Measurements from ENCODE around the gene ESR1.
"Not testable (repeated sequence)": the region's sequence is repeated elsewhere in the genome, so short reads cannot be mapped to it uniquely, and the experiment has no call there.

Gene ESR1

DNA sequence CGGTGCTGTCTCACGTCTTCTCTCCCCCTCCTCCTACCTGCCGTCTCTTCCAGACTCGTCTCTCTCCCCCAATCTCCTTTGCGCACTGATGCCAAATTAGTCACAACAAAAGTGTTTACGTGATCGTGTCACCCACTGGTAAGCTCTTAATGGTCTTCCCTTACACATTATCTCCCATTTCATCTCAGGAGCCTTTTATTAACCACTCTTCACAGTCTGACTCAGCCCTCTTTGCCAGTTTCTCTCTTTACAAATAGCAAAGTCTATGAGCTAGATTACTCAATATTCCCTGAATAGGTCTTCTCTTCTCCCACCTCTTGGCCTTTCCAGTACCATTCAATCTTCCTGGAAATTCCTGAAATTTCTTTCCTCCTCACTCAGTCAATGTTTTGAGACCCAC, 247.0 kb downstream of the ESR1 start:
- H3K9me3 Mint-ChIP-seq = no peaks in the 10 kb centered on the region
- peaks cover 9% of the 10 kb centered on the region for H3K27me3 Mint-ChIP-seq (ENCODE audit: low read depth)
- H3K4me1 Mint-ChIP-seq (ENCODE audit: low read depth) = peaks cover 2% of the 10 kb centered on the region
- no peak overlapping the region for H3K4me3 Mint-ChIP-seq
- no peaks in the 10 kb centered on the region for H3K36me3 Mint-ChIP-seq (ENCODE audit: low read depth)
- no peak overlapping the region for H3K27ac Mint-ChIP-seq

DNA sequence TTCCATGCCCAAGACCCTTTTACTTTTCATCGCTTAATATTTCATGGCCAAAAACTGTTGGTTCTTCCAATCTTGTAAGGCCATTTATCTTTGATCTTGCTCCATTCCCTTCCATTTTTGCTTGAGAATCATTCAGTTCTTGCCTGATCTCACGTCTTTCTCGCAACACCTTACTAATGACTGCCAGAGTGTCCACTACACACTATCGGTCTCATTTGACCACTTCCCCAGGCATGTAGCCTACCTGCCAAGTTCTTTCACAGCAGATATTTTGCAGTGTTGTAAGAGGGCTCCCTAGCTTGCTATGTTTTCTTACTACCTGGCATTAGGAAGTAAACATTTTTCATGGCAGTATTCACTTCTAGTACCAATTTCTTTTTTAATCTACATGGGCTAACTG, 248.0 kb downstream of the ESR1 start:
- Mint-ChIP-seq H3K4me1 (ENCODE audit: low read depth) (peaks cover 2% of the 10 kb centered on the region), H3K36me3 (ENCODE audit: low read depth) (no peaks in the 10 kb centered on the region), H3K9me3 (no peaks in the 10 kb centered on the region), H3K27me3 (ENCODE audit: low read depth) (peaks cover 11% of the 10 kb centered on the region), H3K27ac (no peak overlapping the region), H3K4me3 (no peak overlapping the region)

DNA sequence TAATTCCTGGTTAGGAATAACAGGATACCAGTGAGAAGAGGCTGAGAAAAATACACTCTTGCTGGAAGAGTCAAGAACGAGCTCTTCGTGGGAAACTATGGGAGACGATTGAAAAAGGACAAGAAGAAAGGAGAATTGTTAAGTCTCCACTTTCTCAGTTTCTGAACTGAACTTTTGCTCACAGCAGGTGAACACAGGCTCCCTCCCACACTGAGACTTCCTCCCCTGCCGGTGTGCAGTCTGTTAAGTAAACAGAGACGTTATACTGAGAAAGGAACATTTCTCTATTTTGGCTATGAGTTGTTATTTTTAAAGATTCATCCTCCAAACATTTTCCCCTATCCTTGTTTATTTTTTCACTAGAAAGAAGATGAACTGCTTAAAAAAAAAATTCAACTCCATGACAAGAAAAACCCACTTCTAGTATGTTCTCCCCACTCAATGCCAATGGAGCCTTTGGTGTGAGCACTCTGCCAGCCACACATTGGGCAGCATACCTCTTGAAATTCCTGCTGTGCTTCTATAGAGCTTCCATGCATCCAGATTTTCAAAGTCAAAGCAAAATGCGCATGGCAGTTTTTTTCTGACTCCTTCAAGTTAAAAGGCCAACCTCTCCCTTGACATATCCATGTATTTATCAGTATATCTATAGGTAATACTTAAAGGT, 250.5 kb downstream of the ESR1 start:
- Mint-ChIP-seq H3K9me3 (no peaks in the 10 kb centered on the region), H3K36me3 (ENCODE audit: low read depth) (no peaks in the 10 kb centered on the region), H3K4me3 (no peak overlapping the region), H3K27me3 (ENCODE audit: low read depth) (peaks cover 8% of the 10 kb centered on the region), H3K4me1 (ENCODE audit: low read depth) (peaks cover 2% of the 10 kb centered on the region), H3K27ac (no peak overlapping the region)

DNA sequence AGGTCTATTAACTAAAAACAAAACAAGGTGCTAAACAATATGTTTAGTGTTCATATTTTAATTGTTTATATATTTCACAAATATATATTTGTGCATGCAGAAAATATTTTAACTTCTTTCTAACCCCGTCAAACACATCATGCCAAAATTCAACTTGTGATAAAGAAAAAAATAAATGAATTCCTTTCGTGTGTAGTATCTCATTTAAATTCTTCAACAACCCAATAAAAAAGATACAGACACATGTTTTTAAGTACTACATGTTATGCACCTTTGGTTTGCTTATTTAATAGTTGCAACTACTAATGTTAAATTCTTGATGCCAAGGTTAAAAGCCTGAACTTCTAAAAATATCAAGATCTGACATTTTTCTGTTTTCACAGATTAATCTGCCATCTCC, 252.4 kb downstream of the ESR1 start:
- Mint-ChIP-seq H3K4me3 (no peak overlapping the region), H3K27me3 (ENCODE audit: low read depth) (peaks cover 8% of the 10 kb centered on the region), H3K4me1 (ENCODE audit: low read depth) (peaks cover 2% of the 10 kb centered on the region), H3K9me3 (no peaks in the 10 kb centered on the region), H3K36me3 (ENCODE audit: low read depth) (no peaks in the 10 kb centered on the region), H3K27ac (no peak overlapping the region)

DNA sequence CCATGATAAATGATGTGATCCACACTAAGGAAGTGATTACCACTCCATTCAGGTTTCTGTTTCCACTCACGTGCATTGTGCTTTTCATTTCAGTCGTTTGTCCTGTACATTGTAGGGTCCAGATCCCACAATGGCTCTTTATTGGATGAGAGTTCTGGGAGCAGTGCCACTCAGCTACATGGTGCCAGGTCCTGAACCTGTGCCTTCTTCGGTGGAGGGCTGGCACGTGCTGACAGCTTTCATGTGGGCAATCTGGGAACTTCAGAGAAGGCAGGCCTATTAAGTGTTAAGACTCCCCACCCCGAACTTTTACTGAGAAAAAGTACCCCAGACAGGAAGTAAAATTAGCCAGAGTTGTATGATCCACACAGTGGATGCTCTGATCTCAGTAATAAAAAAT, 255.0 kb downstream of the ESR1 start:
- Mint-ChIP-seq H3K27me3 (ENCODE audit: low read depth) (peaks cover 8% of the 10 kb centered on the region), H3K9me3 (no peaks in the 10 kb centered on the region), H3K4me1 (ENCODE audit: low read depth) (peaks cover 2% of the 10 kb centered on the region), H3K4me3 (no peak overlapping the region), H3K36me3 (ENCODE audit: low read depth) (no peaks in the 10 kb centered on the region), H3K27ac (no peak overlapping the region)

DNA sequence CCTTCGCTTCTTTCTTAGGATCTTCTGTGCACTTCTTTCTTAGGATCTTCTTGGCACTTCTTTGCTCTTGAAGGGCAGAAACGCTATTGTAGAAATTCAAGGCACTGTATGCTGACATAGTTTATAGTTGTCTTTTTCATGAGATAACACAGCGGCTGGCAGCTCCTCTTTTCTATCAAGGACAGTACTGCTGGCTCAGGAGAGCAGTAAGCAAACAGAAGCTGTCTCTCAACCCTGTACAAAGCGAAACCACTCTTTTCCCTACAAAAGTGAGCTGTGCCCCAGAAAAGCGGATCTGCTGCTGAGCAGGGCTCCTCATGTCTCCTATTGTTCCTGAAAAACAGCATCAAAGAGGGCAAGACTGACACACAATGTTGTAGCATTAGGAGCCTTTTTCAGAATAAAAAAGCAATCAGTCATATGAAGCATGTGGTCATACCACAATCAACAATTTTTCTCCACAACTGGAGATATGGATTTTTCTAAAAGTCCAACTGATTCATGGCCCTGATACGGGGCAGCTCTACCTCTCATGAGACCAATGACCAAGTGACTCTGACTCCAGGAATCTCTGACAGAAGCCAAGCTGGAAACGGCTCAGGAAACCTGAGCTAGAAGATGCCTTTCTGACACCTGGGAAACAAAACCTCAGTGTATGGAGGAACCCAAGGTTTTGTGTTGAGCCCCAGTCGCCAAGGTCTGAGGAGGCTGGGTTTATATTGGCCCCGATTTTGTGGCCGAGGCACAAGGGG, 255.9 kb downstream of the ESR1 start:
- Mint-ChIP-seq H3K36me3 (ENCODE audit: low read depth) (no peaks in the 10 kb centered on the region), H3K27ac (no peak overlapping the region), H3K9me3 (no peaks in the 10 kb centered on the region), H3K27me3 (ENCODE audit: low read depth) (peaks cover 8% of the 10 kb centered on the region), H3K4me3 (no peak overlapping the region), H3K4me1 (ENCODE audit: low read depth) (no peaks in the 10 kb centered on the region)

DNA sequence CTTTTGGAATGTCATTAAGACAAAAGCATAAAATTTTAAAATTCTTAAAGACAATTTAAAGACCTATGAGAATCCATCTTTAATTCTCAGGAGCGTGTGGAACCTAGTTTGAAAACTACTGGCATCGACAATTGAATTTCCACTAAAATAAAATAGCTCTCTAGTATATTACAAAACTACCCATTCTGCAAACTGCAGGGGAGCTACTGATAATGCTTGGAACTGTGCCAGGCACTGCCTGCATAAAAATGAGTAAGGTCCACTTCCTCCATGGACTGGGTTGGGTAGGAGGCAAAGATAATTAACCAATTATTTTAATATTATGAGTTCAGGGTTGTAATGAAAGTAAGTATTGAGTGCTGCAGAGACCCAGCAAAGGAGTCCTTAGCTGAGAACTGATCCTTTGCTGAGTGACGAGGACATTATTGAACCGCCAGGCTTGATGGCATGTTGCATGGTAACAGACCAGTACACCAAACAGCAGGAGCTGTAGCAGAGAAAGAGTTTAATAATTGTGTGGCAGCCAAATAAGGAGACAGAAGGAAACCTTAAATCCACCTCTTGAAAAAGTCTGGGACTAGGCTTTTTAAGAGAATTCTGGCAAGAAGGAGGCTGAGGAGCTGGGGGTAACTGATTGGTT, 261.3 kb downstream of the ESR1 start:
- no peak overlapping the region for H3K4me3 Mint-ChIP-seq
- H3K9me3 Mint-ChIP-seq = no peaks in the 10 kb centered on the region
- peaks cover 4% of the 10 kb centered on the region for H3K27me3 Mint-ChIP-seq (ENCODE audit: low read depth)
- H3K4me1 Mint-ChIP-seq (ENCODE audit: low read depth) = no peaks in the 10 kb centered on the region
- no peaks in the 10 kb centered on the region for H3K36me3 Mint-ChIP-seq (ENCODE audit: low read depth)
- no peak overlapping the region for H3K27ac Mint-ChIP-seq

DNA sequence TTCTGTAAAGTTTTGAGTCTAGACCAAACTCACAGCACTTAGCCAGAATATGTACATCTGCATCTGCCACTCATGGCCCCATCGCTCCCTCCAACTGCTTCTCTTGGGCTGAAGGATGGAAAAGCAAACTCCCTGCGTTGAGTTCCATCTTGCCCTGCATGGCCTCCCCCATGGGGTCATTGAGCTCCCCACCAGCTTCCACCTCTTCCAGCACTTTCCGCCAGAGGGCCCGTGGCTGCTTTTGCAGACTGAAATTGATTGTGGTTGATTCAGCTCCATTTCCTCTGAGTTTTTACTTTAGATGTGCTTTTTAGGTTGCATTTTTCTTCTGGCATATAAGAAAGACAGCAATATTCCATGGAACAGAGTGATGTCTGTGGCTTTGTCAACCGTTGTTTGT, 263.1 kb downstream of the ESR1 start:
- no peak overlapping the region for H3K4me3 Mint-ChIP-seq
- peaks cover 14% of the 10 kb centered on the region for H3K9me3 Mint-ChIP-seq
- H3K36me3 Mint-ChIP-seq (ENCODE audit: low read depth) = no peaks in the 10 kb centered on the region
- H3K4me1 Mint-ChIP-seq (ENCODE audit: low read depth) = no peaks in the 10 kb centered on the region
- H3K27me3 Mint-ChIP-seq (ENCODE audit: low read depth) = peaks cover 4% of the 10 kb centered on the region
- H3K27ac Mint-ChIP-seq = no peak overlapping the region

DNA sequence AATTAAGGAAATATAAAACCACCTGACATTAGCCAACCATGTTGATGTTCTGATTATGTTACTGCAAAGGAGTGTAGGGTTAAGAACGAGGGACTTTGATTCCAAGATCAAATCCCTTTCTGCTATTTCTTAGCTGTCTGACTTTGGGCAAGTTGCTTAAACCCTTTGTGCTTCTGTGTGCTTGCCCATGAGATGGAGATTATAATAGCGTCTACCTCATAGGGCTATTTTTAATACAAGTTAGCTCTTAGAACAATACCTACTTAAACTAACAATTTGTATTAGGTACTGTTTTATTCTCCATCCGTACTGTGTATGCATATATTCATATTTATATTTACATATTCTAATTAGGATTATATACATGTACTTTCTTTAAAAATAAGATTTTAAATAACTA, 263.8 kb downstream of the ESR1 start:
- Mint-ChIP-seq H3K9me3 (peaks cover 21% of the 10 kb centered on the region), H3K27me3 (ENCODE audit: low read depth) (peaks cover 4% of the 10 kb centered on the region), H3K4me3 (no peak overlapping the region), H3K36me3 (ENCODE audit: low read depth) (no peaks in the 10 kb centered on the region), H3K27ac (no peak overlapping the region), H3K4me1 (ENCODE audit: low read depth) (no peaks in the 10 kb centered on the region)

DNA sequence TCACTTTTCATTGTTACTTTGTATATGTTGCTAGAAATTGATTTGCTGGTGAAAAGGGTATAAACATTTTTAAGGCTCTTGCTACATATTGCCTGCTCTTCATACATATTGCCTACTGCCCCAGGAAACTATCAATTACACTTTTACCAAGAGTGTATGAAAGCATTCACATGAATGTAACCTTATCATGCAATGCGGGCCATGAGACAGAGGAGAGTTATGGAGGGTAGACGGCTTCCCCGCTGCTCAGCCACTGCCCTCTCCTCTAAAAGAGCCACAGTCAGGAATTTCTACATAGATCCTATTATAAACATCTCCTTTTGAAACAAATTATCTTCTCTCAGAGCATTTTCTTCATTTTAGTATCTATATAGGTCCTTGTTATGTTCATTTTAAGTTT, 264.4 kb downstream of the ESR1 start:
- H3K4me3 Mint-ChIP-seq = no peak overlapping the region
- no peaks in the 10 kb centered on the region for H3K4me1 Mint-ChIP-seq (ENCODE audit: low read depth)
- H3K27ac Mint-ChIP-seq = no peak overlapping the region
- peaks cover 4% of the 10 kb centered on the region for H3K27me3 Mint-ChIP-seq (ENCODE audit: low read depth)
- H3K9me3 Mint-ChIP-seq = peaks cover 27% of the 10 kb centered on the region
- H3K36me3 Mint-ChIP-seq (ENCODE audit: low read depth) = no peaks in the 10 kb centered on the region

DNA sequence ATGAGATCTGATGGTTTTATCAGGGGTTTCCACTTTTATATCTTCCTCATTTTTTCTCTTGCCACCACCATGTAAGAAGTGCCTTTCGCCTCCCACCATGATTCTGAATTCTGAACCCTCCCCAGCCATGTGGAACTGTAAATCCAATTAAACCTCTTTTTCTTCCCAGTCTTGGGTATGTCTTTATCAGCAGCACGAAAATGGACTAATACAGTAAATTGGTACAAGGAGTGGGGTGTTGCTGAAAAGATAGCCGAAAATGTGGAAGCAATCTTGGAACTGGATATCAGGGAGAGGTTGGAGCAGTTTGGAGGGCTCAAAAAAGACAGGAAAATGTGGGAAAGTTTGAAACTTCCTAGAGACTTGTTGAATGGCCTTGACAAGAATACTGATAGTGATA, 268.8 kb downstream of the ESR1 start:
- not testable (repeated sequence) for H3K36me3 Mint-ChIP-seq (ENCODE audit: low read depth); H3K4me3 Mint-ChIP-seq; H3K27ac Mint-ChIP-seq; H3K27me3 Mint-ChIP-seq (ENCODE audit: low read depth); H3K4me1 Mint-ChIP-seq (ENCODE audit: low read depth)
- peaks cover 43% of the 10 kb centered on the region for H3K9me3 Mint-ChIP-seq

DNA sequence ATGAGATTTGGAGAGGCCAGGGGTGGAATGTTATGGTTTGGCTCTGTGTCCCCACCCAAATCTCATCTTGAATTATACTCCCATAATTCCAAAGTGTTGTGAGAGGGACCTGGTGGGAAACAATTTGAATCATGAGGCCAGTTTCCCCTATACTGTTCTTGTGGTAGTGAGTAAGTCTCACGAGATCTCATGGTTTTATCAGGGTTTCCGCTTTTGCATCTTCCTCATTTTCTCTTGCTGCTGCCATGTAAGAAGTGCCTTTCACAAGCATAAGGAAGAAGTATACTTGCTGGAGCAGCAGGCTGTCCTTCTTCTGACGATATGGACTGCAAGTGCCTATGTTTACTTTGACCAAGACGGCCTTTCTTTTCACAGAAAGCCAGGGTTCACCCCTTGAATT, 270.5 kb downstream of the ESR1 start:
- no peaks in the 10 kb centered on the region for H3K4me1 Mint-ChIP-seq (ENCODE audit: low read depth)
- no peak overlapping the region for H3K4me3 Mint-ChIP-seq
- H3K27me3 Mint-ChIP-seq (ENCODE audit: low read depth) = peaks cover 5% of the 10 kb centered on the region
- H3K36me3 Mint-ChIP-seq (ENCODE audit: low read depth) = no peaks in the 10 kb centered on the region
- H3K9me3 Mint-ChIP-seq = peaks cover 45% of the 10 kb centered on the region
- no peak overlapping the region for H3K27ac Mint-ChIP-seq

DNA sequence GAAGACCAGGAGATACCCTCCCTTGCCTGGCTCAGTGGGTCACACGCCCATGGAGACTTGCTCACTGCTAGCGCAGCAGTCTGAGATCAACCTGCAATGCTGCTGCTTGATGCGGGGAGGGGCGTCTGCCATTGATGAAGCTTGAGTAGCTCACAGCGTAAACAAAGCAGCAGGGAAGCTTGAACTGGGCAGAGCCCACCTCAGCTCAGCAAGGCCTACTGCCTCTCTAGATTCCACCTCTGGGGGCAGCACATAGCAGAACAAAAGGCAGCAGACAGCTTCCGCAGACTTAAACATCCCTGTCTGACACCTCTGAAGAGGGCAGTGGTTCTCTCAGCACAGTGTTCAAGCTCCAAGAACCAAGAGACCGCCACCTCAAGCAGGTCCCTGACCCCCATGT, 271.3 kb downstream of the ESR1 start:
- H3K4me1 Mint-ChIP-seq (ENCODE audit: low read depth) = no peaks in the 10 kb centered on the region
- H3K9me3 Mint-ChIP-seq = peaks cover 45% of the 10 kb centered on the region
- H3K36me3 Mint-ChIP-seq (ENCODE audit: low read depth) = no peaks in the 10 kb centered on the region
- no peak overlapping the region for H3K4me3 Mint-ChIP-seq
- peaks cover 5% of the 10 kb centered on the region for H3K27me3 Mint-ChIP-seq (ENCODE audit: low read depth)
- H3K27ac Mint-ChIP-seq = no peak overlapping the region

DNA sequence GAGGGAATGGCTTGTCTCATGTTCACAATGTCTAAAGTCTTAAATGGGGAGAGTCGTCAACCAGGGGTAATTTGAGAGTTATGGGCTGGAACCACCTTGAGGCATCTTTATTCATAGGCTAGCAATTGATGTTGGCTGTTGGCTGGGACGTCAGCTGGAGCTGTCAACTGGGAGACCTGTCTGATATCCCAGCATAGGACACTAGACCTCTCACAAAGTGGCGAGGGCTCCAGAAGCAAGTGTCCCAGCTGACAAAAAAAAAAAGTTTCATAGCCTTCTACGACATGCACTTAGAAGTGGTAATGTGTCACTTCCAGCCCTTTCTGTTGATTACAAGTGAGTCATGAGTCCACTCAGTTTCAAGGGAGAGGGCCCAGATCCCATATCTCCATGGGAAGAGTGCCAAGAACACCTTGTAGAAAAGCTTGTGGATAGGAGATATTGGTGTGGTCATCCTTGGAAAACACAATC, 278.0 kb downstream of the ESR1 start:
- no peak overlapping the region for H3K4me3 Mint-ChIP-seq
- peaks cover 5% of the 10 kb centered on the region for H3K9me3 Mint-ChIP-seq
- H3K27me3 Mint-ChIP-seq (ENCODE audit: low read depth) = peaks cover 7% of the 10 kb centered on the region
- H3K36me3 Mint-ChIP-seq (ENCODE audit: low read depth) = no peaks in the 10 kb centered on the region
- H3K4me1 Mint-ChIP-seq (ENCODE audit: low read depth) = no peaks in the 10 kb centered on the region
- H3K27ac Mint-ChIP-seq = no peak overlapping the region

DNA sequence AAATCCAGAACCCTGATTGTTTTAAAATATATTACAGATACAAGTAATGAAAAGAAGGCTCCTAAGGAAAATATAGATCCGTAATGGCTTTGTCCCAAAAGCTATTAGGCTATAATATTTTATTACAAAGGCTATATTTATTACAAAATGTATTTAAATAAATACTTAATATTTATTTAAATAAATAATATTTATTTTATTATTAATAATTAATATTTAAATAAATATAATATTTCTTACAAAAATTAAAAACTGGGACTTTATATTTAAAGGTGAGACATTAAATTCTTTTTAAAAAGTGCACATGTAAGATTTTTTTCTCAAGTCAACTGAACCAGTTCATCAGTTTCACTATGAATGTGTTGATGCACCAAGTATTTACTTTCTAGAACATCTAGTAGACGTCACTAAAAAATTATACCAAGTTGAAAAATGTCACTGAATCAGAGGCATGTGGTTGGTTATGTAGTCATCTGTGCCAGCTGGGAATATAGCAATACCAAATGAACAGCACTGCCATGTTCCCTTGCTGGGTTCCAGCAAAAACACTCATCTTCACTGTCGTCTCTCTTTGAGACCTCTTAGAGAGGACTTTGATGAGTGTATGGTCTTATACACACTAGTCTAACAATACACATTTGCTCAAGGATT, 278.9 kb downstream of the ESR1 start:
- H3K27ac Mint-ChIP-seq = no peak overlapping the region
- no peak overlapping the region for H3K4me3 Mint-ChIP-seq
- peaks cover 6% of the 10 kb centered on the region for H3K27me3 Mint-ChIP-seq (ENCODE audit: low read depth)
- H3K4me1 Mint-ChIP-seq (ENCODE audit: low read depth) = no peaks in the 10 kb centered on the region
- peaks cover 1% of the 10 kb centered on the region for H3K9me3 Mint-ChIP-seq
- H3K36me3 Mint-ChIP-seq (ENCODE audit: low read depth) = no peaks in the 10 kb centered on the region

Measured in T-helper 1 cell treated with Interleukin-12 subunit alpha and Interleukin-12 subunit beta and Interleukin-4 antibody, amounts not matched to agents 30 μg/mL and 1 μg/mL, for 36 hours (primary cell).